Fibroblast of the aortic adventitia (primary cell): ENCODE results near the gene PCDHGC5. TPM values are rescaled to one million over a fixed set of nuclear protein-coding genes. Genes with fewer than 3 reads are reported as not detected.
A peak's percentile ranks its signal among the peaks of the same experiment; 100 is the strongest.

ENCODE experiments used
- DNase-seq: peaks from one replicate; pipeline ENCODE4 v3.0.0-alpha.2; 2010; ENCODE audit warnings: low read depth
- H3K4me3 ChIP-seq: 2 replicates; pipeline ENCODE4 v1.5.1; 2011; ENCODE audit warnings: low read depth, mild to moderate bottlenecking, control low read depth, low read length, moderate library complexity
- CTCF ChIP-seq: IDR thresholded peaks from 2 replicates; pipeline ENCODE4 v1.5.1; 2011; ENCODE audit warnings: mild to moderate bottlenecking, low read length, control low read depth, inconsistent platforms; ENCODE audit not compliant: insufficient read depth
- total RNA-seq: library from RNA; depleted of rRNA; stranded (reverse); fragments of >200 nt; gene quantifications from 2 replicates; pipeline ENCODE4 v1.2.3, GENCODE V29; 2012; ENCODE audit warnings: low replicate concordance

The PCDHGC5 gene
- total RNA-seq, 1 donor = 7.0 TPM

- TF ChIP-seq CTCF = no peak
- no peak for DNase-seq
- no peak overlapping the region for H3K4me3 ChIP-seq
Measured at GRCh38 chr5:141529873-141530272, 41.0 kb downstream of the PCDHGC5 start.

- no peak for TF ChIP-seq CTCF
- DNase-seq = no peak
- no peak overlapping the region for H3K4me3 ChIP-seq
Measured at GRCh38 chr5:141532726-141533125, 43.8 kb downstream of the PCDHGC5 start.

GRCh38 chr5:141533897-141534296 is 45.0 kb downstream of the PCDHGC5 start:
- no peak overlapping the region for H3K4me3 ChIP-seq
- peak; percentile 50 for DNase-seq
- TF ChIP-seq CTCF = no peak

GRCh38 chr5:141534492-141535213 is 45.8 kb downstream of the PCDHGC5 start:
- TF ChIP-seq CTCF = no peak
- no peak for DNase-seq
- H3K4me3 ChIP-seq = no peak overlapping the region

Other genes starting within 250 kb of the PCDHGC5 start
- 0.09 TPM in 1 of 2 replicates, not detected in the other for gene PCDHB15, start 243.7 kb upstream of the PCDHGC5 start, total RNA-seq
- 0.72 TPM in 1 of 2 replicates, not detected in the other for gene SLC25A2, start 185.0 kb upstream of the PCDHGC5 start, total RNA-seq
- 62.1 and 66.0 TPM in 2 replicates for gene TAF7, start 168.3 kb upstream of the PCDHGC5 start, total RNA-seq
- 0.90 and 1.4 TPM in 2 replicates for gene PCDHGA1, start 158.6 kb upstream of the PCDHGC5 start, total RNA-seq
- 2.5 and 3.9 TPM in 2 replicates for gene PCDHGA2, start 150.3 kb upstream of the PCDHGC5 start, total RNA-seq
- 1.1 and 4.4 TPM in 2 replicates for gene PCDHGA3, start 145.3 kb upstream of the PCDHGC5 start, total RNA-seq
- gene PCDHGB1, start 139.0 kb upstream of the PCDHGC5 start, total RNA-seq = 3.1 and 4.2 TPM in 2 replicates
- 3.7 and 9.9 TPM in 2 replicates for gene PCDHGA4, start 134.1 kb upstream of the PCDHGC5 start, total RNA-seq
- gene PCDHGB2, start 129.1 kb upstream of the PCDHGC5 start, total RNA-seq = 1.3 and 5.7 TPM in 2 replicates
- 1.7 and 3.5 TPM in 2 replicates for gene PCDHGA5, start 124.9 kb upstream of the PCDHGC5 start, total RNA-seq
- gene PCDHGB3, start 118.8 kb upstream of the PCDHGC5 start, total RNA-seq = 7.7 and 9.6 TPM in 2 replicates
- gene PCDHGA6, start 115.2 kb upstream of the PCDHGC5 start, total RNA-seq = 3.9 and 7.4 TPM in 2 replicates
- 2.9 and 8.4 TPM in 2 replicates for gene PCDHGA7, start 106.3 kb upstream of the PCDHGC5 start, total RNA-seq
- gene PCDHGB4, start 101.4 kb upstream of the PCDHGC5 start, total RNA-seq = 9.0 and 17.4 TPM in 2 replicates
- gene PCDHGA8, start 96.4 kb upstream of the PCDHGC5 start, total RNA-seq = 2.5 and 3.8 TPM in 2 replicates
- gene PCDHGB5, start 91.1 kb upstream of the PCDHGC5 start, total RNA-seq = 8.5 and 19.9 TPM in 2 replicates
- gene PCDHGA9, start 86.3 kb upstream of the PCDHGC5 start, total RNA-seq = 4.1 and 7.3 TPM in 2 replicates
- gene PCDHGB6, start 81.1 kb upstream of the PCDHGC5 start, total RNA-seq = 3.8 and 5.8 TPM in 2 replicates
- gene PCDHGA10, start 76.1 kb upstream of the PCDHGC5 start, total RNA-seq = 10.6 and 22.2 TPM in 2 replicates
- gene PCDHGB7, start 71.4 kb upstream of the PCDHGC5 start, total RNA-seq = 16.7 and 22.1 TPM in 2 replicates
- 7.6 and 17.8 TPM in 2 replicates for gene PCDHGA11, start 68.0 kb upstream of the PCDHGC5 start, total RNA-seq
- gene PCDHGA12, start 58.6 kb upstream of the PCDHGC5 start, total RNA-seq = 39.7 and 50.5 TPM in 2 replicates
- gene PCDHGC3, start 13.1 kb upstream of the PCDHGC5 start, total RNA-seq = 53.7 and 97.7 TPM in 2 replicates
- gene PCDHGC4, start 4.1 kb upstream of the PCDHGC5 start, total RNA-seq = 2.5 and 5.2 TPM in 2 replicates
- 16.3 and 22.1 TPM in 2 replicates for gene DIAPH1, start 129.9 kb downstream of the PCDHGC5 start, total RNA-seq
- 48.4 and 51.4 TPM in 2 replicates for gene HDAC3, start 147.8 kb downstream of the PCDHGC5 start, total RNA-seq
- 2.6 and 6.6 TPM in 2 replicates for gene RELL2, start 147.9 kb downstream of the PCDHGC5 start, total RNA-seq
- 19.9 and 39.8 TPM in 2 replicates for gene FCHSD1, start 162.3 kb downstream of the PCDHGC5 start, total RNA-seq
- gene ARAP3, start 193.1 kb downstream of the PCDHGC5 start, total RNA-seq = 2.6 and 6.2 TPM in 2 replicates